Fibroblast of upper back skin (primary cell): Measurements from ENCODE around the gene SAP130.

ENCODE experiments used
- DNase-seq: peaks from one replicate; pipeline ENCODE4 v3.0.0-alpha.2; 2013

SAP130 gene

DNA sequence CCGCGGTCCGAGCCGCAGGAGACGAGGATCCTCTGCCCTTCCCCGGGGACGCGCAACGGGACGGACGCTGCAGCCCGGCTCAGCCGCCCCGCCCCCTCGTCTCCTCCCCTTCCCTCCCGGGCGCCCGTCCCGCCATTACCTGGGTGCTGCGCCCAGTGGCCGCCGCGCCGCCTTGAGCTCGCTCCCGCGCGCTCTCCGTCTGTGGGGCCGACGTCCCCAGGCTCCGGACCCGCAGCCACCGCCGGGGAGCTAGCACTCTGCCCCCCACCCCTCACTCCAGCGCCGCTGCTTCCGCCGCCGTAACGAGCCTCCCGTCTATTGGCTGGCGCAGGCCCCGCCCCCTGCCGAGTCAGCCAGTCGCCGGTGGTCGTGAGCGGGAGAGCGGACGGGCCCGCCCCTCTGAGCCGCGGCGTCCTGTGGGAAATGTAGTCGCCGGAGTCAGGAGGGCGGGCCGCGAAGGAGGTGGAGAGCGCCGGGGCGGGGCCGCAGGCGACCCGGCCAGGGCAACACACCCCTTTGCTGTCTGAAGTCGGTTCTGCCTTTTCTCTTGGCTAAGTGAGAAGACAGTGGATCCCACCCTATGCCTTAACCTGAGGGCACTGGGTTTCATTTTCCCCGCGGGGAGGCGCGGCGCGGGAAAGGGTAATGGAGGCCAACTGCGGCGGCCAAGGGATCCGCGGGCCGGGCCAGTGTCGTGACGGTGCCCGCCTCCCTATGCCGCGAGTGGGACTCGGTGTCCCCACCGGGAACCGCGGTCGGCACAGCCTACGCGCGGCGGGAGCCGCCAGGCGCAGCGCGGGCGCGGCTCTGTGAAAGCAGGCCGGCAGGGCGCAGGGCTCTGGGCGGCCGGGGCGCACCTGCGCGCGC, at the start of gene SAP130:
Gene SAP130 (minus strand): TSS at position 259 of the 867 bp plus-strand sequence. CDS start 1,767 bp downstream, outside the sequence.
- peak; percentile 94 for DNase-seq

DNA sequence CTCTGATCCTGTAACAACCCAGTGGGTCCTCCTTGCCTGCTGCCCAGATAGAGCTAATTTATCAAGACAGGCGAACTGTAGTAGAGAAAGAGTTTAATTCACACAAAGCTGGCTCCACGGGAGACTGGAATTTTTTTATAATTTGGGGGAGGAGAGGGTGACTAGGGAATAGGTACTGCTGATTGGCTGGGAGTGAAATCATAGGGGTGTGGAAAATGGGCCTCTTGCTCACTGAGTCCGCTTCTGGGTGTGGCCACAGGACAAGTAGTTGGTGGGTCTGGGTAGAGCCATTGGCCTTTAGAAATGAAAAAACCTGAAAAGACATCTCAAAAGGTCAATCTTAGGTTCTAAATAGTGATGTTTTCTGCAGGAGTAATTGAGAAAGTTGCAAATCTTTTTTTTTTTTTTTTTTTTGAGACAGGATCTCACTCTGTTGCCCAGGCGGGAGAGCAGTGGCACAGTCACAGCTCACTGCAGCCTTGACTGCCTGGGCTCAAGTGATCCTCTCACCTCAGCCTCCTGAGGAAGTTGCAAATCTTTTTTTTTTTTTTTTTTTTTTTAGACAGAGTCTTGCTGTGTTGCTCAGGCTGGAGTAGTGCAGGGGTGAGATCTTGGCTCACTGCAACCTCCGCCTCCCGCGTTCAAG, 48.7 kb upstream of the SAP130 start:
- no peak for DNase-seq

DNA sequence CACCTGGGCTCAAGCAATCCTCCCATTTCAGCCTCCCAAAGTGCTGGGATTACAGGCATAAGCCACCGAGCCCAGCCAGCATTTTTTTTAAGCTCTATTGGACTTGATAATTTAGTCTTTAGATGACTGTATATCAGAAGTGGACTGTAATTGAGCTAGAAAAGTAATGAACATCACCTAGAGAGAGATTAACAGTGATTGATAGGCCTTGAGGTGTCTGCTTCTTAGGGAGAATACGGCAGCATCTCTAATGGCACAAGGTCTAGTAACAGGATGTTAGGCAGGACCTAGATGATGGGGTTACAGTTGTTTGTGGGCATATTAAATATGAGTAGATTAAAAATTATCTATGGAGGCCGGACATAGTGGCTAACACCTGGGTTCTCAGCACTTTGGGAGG, 45.4 kb upstream of the SAP130 start:
- no peak for DNase-seq

DNA sequence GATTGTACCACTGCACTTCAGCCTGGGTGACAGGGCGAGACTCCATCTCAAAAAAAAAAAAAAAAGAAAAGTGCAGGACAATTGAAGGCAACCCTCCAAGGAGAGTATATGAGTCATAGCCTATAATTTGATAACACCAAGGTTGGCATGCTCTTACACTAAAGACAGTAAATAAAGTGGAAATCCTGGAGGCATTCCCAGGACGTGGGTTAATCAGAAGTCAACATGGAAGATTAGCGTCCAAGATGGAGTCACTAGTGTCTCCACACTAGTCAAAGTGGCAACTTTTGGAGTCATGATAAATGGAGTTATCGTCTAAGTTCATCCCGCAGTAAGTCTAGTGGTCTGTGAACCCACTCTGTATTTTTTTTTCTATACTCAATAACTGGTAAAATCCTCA, 41.9 kb upstream of the SAP130 start:
- no peak for DNase-seq

DNA sequence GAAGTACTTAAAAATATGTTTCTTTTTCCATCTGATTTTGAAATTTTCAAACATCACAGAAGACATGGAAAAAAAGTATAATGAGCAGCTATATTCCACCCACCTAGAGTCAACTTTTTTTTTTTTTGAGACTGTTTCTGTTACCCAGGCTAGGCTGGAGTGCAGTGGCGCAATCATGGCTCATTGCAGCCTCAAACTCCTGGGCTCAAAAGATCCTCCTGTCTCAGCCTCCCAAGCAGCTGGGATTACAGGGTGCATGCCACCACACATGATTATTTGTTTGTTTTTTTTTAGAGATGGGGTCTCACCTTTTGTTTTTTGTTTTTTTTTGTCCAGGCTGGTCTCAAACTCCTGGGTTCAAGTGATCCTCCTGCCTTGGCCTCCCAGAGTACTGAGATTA, 36.5 kb upstream of the SAP130 start:
- no peak for DNase-seq

DNA sequence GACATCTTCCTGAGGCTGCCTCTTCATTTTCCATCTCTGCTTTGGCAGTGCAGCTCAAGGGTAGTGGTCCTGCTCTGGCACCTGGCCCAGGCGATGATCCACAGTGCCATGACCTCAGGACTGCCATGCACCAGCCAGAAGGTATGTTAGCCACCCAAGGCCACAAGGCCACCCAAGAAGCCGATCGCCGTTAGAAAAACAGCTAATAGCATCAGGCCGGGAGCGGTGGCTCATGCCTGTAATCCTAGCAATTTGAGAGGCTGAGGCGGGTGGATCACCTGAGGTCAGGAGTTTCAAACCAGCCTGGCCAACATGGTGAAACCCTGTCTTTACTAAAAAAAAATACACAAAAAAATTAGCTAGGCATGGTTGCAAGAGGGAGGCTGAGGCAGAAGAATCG, 34.7 kb upstream of the SAP130 start:
- no peak for DNase-seq

DNA sequence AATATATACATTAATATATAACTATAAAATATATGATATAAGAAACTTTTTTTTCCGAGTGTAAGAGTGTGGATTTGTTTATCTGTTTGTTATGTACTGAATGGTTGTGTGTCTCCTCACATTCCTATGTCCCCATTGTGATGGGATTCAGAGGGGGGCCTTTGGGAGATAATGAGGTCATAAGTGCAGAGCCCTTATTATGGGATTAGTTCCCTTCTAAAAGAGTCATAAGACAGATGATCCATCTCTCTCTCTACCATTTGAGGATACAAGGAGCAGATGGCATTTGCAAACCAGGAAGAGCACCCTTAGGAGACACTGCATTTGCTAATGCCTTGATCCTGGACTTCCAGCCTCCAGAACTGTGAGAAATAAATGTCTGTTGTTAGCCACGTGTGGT, 30.3 kb upstream of the SAP130 start:
- DNase-seq, result no peak

DNA sequence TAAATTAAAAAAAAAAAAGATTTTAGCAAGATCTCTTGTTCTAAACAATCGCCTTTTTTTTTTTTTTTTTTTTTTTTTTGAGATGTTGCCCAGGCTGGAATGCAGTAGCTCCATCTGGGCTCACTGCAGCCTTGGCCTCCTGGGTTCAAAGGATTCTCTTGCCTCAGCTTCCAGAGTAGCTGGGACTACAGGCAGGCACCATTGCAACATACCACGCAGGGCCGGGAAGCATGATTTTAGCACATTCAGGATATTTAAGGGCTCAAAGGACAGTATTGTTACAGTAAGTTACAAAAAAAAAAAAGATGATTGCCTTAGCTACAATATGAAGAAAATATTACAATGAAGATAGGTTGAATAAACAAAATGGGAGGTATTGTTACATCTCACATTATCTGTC, 29.5 kb upstream of the SAP130 start:
- DNase-seq, result no peak

DNA sequence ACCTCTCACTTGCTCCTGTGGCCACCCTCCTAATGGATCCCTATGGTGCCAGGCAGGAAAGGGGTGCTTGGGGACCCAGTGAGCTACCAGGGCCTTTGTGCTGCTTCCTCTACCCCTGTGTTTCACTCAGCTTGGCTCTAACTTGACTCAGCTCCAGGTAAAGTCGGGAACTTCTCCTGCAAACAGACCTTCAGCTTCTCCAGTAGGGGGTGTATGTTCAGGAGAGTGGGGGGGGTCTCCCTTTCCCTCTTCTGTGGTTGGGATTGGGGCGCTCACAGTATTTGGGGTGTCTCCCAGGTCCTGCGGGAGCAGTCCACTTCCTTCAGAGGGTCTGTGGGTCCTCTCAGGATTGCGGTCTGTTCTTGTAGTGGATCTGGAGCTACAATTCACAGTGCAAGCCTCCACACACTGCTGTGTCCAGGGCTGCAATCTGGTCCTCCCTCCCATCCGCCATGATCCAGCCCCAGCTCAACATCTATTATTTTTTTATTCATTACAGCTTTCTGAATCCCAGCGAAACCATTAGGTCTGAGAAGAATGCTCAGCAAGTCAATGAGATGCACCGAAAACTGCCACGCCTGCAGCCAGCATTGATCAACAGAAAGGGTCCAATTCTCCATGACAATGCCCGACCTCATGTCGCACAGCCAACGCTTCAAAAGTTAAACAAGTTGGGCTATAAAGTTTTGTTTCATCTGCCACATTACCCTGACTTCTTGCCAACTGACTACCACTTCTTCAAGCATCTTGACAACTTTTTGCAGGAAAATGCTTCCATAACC, 26.4 kb upstream of the SAP130 start:
- DNase-seq, result no peak

DNA sequence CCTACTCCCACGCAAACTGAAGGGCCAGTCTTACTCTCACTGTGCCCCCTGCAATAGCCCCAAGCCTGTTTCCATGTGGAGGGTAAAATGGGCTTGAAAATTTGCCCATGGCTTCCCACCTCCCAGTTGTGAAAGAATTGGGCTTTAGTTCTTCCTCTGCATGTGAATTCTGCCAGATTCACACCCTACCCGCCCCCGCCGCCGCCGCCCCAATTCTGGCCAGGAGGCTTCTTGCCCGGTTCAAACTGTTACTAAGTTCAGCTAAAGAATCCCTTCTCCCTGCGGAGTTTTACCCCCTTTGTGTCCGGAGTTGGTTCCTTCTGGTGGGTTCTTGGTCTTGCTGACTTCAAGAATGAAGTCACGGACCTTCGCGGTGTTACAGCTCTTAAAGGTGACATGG, 25.5 kb upstream of the SAP130 start:
- DNase-seq, result no peak

DNA sequence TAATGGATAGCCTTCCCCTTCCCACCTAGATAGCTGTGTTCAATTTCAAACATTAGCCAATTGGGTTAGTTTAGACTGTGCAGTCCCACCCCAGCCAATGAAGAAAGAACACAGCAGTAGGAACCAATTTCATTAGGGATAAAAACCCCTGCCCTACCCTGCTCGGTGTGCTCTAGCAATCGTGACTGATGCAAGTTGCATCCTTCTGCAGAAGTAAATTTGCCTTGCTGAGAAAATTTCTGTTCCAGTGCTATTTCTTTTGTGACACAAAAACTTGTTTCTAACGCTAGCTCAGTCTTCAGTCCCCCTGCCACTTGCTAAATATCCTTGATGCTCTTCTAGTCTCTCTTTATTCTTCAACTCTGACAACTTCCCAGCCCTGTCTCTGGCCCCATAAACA, 15.2 kb upstream of the SAP130 start:
- no peak for DNase-seq

DNA sequence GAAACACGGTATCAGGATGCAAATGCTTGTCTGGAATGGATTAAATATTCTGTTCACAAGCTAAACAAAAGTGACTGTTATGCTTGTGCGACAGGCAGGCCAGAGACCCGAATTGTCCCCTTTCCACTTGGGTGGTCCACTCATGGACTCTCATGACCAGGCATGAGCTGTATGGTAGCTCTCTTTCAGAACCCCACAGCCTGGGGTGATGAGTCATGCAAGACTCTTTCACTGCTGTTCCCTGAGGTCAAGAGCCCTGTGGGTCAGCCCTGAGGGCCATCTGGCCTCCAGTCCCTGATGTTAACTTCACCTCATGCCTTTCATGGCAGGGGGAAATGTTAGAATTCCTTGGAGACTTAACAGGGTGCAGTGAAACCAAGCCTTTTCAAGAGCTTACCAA, 13.7 kb upstream of the SAP130 start:
- no peak for DNase-seq

DNA sequence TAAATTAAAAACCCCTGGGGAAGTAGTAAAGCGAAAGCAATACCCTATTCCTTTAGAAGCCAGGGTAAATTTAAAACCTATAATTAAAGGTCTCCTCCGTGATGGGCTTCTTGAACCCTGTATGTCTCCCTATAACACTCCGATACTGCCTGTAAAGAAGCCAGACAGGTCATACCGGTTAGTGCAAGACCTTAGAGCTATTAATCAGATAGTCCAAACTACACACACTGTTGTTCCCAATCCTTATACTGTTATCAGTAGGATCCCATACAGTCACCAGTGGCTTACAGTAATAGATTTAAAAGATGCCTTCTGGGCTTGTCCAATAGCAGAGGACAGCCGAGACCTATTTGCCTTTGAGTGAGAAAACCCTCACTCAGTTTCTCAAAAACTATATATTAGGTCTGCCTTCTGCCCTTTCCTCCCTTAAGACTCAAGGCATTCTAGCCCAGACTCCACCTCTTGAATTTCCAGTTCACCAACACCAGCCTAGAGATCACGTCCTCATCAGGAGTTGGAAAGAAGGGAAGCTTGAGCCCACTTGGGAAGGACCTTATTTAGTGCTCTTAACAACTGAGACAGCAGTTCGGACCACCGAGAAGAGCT, 12.4 kb upstream of the SAP130 start:
- DNase-seq, result no peak

DNA sequence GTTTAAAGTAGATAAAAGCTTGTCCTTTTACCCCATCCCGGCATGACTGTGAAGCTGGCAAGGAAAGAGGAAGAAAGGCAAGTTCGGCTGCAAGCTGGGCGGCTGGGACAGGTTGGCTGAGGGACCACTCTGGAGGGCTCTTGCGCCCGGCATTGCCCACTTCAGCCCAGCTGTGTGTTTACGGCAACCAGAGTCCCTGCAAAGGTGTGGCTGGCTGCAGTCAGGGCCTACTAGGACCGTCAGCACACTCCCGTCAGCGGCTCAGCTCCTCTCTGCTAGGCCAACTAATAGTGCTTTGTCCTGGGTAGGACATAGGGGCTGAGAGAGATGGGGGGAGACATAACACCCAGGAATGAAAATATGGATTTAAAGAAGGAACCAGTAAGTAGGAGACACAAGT, 11.7 kb upstream of the SAP130 start:
- DNase-seq, result no peak

DNA sequence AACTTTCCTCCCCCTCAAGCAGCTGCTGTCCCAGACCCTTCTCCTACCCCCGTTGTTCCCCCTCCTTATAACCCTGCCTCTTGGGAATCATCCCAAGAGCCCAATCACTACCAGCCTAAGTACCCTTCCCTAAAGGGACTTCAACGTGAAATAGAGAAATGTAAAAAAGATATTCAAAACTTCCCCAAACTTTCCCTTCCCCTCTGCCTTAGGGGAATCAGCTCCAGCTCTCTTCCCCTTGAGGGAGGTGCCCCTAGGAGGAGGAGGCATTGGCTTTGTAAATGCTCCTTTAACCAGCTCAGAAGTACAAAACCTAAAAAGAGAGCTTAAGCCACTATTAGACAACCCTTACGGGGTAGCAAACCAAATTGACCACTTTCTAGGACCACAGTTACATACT, 10.6 kb upstream of the SAP130 start:
- no peak for DNase-seq

DNA sequence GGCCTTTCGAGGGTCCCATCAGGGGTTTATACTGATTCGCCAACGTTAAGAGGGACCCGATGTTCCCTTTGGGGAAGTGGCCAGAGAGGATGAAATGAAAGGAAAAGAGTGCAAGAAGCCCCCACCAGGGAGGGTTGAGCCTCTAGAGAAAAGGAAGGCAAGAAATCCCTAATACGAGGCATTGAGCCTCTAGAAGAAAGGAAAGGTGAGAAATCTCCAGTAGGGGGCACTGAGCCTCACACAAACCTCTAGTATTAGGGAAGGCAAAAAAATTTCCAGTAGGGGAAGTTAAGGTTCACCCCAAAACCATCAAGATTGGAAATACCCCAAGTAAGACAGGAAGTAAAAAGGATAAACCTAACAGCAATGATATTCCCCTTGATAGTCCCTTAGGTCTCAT, 9.8 kb upstream of the SAP130 start:
- no peak for DNase-seq

DNA sequence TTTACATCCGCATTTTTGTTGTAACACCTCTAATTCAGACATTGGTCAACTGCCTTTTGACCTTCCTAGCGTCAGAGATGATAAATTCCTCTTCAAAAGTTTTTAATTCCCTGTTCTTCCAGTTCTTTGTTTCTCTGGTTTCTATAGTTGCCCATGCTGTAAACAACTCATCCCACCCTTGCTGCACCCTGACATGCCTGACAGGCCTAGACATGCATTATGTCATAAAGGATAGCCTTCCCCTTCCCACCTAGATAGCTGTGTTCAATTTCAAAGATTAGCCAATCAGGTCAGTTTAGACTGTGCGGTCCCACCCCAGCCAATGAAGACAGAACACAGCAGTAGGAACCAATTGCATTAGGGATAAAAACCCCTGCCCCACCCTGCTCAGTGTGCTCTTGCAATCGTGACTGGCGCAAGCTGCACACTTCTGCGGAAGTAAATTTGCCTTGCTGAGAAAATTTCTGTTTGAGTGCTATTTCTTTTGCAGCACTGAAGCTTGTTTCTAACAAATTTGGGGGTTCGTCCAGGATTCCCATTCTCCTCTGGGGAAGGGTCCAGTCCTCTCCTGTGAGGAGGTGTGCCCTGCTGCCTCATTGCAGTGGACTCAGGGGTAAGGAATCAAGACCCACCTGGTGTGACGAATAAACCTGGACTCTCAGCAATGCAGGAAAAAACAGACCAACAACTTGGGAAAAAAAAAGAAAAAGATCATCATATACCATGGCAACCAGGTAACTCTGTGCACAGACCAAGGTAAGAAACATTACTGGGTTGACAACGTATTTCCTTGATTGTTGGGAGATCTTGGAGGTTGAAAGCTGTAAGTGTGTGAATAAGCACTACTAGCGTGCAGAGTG, 9.1 kb upstream of the SAP130 start:
- no peak for DNase-seq

DNA sequence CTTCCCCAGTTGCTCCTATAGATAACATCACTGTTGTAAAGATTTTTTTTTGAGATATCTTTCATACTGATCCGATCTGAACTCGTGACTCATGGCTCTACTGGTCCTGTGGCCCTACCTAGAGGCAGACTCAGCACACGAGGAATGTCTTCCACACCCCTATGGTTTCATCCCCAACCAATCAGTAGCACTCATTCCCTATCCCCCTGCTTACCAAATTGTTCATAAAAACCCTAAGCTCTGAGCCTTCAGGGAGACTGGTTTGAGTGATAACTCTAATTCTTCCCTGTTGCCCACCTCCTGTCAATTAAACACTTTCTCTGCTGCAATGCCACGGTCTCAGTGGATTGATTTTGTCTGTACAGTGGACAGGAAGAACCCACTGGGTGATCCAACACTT, 4.2 kb upstream of the SAP130 start:
- DNase-seq, result no peak

DNA sequence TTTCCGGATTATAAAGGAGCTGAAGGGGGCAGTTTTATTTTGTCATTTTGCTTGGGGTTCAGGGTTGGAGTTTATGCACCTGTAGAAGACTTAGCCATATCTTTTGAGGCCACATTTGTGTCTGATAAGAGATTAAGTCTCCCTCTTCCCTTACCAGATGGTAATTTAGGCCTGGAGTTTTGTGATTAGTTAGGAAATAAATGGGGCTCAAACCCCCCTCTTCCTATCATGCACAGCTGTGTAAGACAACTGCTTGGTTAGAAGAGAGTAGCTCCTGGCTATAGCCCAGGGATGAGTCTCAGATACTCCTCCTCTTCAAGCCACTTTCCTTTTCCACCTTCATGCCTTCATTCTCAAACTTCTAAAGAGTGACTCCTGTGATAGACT, 802 bp upstream of the SAP130 start:
- no peak for DNase-seq

DNA sequence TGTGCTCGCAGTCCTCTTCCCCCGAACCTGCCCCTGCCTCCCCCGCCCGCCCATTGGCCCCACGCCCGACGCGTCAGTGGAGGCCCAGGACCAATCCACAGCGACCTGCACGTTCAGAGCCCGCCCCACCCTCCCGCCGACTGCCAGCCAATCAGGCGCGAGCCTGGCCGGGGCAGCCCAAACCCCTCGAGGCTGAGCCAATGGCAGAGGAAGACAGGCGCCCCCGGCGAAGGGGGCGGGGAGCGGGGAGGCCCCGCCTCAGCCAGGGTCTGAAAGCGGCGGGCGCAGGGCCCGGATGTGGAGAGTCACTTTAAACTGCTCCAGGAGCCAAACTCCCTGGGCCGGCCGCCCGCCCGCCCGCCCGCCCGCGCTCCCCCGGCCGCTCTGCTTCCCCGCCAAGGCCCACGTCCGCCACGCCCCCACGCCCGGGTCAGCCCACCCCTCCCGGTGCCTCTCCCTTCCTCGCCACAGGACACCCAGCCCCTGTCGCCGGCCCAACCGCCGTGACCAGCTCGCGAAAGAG, 520 bp downstream of the SAP130 start:
- DNase-seq, result peak; percentile 99

DNA sequence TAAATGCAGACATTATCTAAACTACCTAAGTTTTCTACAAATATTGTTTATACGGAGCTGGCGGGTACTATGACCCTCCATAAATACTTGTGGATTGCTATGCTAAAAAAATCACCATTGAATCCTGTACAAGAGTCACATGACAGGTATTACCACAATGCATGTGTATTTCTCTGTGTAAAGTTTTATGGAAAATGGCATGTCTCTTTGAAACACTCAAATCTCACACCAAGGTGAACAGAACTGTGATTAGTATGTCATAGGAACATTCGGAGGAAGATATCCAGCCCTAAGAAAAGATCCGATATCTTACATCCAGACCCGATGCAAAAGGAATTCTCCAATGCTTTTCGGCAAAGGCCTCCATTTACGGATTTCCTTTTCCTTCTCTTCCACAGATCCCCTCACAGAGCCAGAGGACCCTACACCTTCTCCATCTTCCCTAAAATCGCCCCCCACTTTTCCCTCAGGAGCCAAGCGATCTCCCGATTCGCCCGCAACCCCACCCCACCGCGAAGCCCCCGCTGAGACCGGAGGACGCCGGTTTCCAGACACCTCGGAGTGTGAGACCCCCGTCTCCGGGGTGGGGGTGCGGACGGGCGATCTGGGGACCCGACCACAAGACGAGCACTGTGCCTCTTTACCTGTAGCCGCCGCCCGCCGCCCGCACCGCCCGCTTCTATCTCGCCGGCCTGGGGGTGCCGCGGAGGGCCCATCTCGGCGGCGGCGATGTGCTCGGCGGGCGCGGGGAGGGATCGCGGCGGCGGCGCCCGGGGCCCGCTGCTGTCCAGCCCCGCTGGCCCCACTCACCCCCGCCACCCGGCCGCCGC, 1.2 kb downstream of the SAP130 start:
- DNase-seq, result no peak
